HepG2 (cell line): ENCODE data around the gene RNASE8. TPM values are rescaled to one million over a fixed set of nuclear protein-coding genes. Genes with fewer than 3 reads are reported as not detected.

Source experiments
- ATAC-seq: fragments of 200-7000 bp; cut with Tn5 transposase; 3 replicates; pipeline ENCODE4 v1.9.1; 2020; ENCODE audit warnings: mild to moderate bottlenecking, moderate library complexity
- BruUV-seq: library from RNA; stranded (reverse); fragments of 400-500 nt; replicated peaks from 2 replicates; lab custom pipeline; 2021; lab: Mats Ljungman, UMichigan
- CTCF ChIA-PET: fragments of 300-600 bp; formaldehyde crosslinking; extraction: SDS; loops from one replicate; lab custom pipeline; 2021; ENCODE audit warnings: low total read pairs, inconsistent platforms, low intra/inter-chr PET ratio; lab: Yijun Ruan, JAX
- POLR2A ChIA-PET: fragments of 350-600 bp; sonication (Branson Sonifier 250); formaldehyde crosslinking; loops from one replicate; lab custom pipeline; 2020; ENCODE audit warnings: antibody characterized with exemption, inconsistent platforms; lab: Yijun Ruan, JAX
- DNase-seq: peaks from one replicate; pipeline ENCODE4 v3.0.0-alpha.2; 2015; ENCODE audit warnings: low spot score
- FAIRE-seq: peaks from 3 replicates; lab custom pipeline; 2011; peaks lifted over from hg19 to GRCh38; lab: Jason Lieb, UNC
- H2AFZ ChIP-seq: one replicate; pipeline ENCODE4 v1.6.1; 2011; ENCODE audit warnings: low read length, inconsistent platforms
- H3K27ac ChIP-seq: fragments of 300-600 bp; 3 replicates; pipeline ENCODE4 v1.8.0; 2011; ENCODE audit warnings: mixed run types, mild to moderate bottlenecking, mixed read lengths, low read length, inconsistent platforms; ENCODE audit not compliant: insufficient read depth; ENCODE audit errors: extremely low read length
- H3K27me3 ChIP-seq, 2 experiments: fragments of 200-600 bp in 1 of 2; 2 replicates in 1 of 2; 3 replicates in 1 of 2; pipeline versions ENCODE4 v1.6.0 to v1.8.0; 2011; ENCODE audit warnings: low read length in 2 of 2, mild to moderate bottlenecking in 2 of 2, moderate library complexity in 2 of 2, inconsistent platforms in 1 of 2; ENCODE audit not compliant: insufficient read depth in 2 of 2, control insufficient read depth in 1 of 2
- H3K36me3 ChIP-seq, 2 experiments: fragments of 200-600 bp in 1 of 2; replicated peaks in 1 of 2; 2 replicates in 1 of 2; 3 replicates in 1 of 2; pipeline versions ENCODE4 v1.5.1 to v1.8.0; 2011; ENCODE audit warnings: low read length in 2 of 2, inconsistent platforms in 1 of 2; ENCODE audit not compliant: insufficient read depth in 2 of 2, control insufficient read depth in 1 of 2
- H3K4me1 ChIP-seq: 2 replicates; pipeline ENCODE4 v1.5.1; 2012; ENCODE audit warnings: low read length, inconsistent platforms; ENCODE audit not compliant: insufficient read depth
- H3K4me2 ChIP-seq: 2 replicates; pipeline ENCODE4 v1.6.0; 2011; ENCODE audit warnings: low read depth, low read length, inconsistent platforms
- H3K4me3 ChIP-seq, 3 experiments: fragments of 200-600 bp in 1 of 3; sonication (generic), shearing (Covaris generic) in 1 of 3; replicated peaks in 1 of 3; 2 replicates each; pipeline ENCODE4 v1.5.1; 2011 to 2016; ENCODE audit warnings: low read length in 3 of 3, inconsistent platforms in 2 of 3, low read depth in 2 of 3, mild to moderate bottlenecking in 2 of 3, control low read depth in 1 of 3, mixed read lengths in 1 of 3; ENCODE audit not compliant: insufficient read depth in 1 of 3
- H3K79me2 ChIP-seq: one replicate; pipeline ENCODE4 v1.6.1; 2011; ENCODE audit warnings: low read length, inconsistent platforms; ENCODE audit not compliant: insufficient read depth
- H3K9ac ChIP-seq: 2 replicates; pipeline ENCODE4 v1.6.0; 2011; ENCODE audit warnings: mild to moderate bottlenecking, low read depth, low read length, inconsistent platforms; ENCODE audit not compliant: insufficient read depth
- H3K9me3 ChIP-seq: 2 replicates; pipeline ENCODE4 v1.5.1; 2012; ENCODE audit warnings: mild to moderate bottlenecking, low read length
- H4K20me1 ChIP-seq: 2 replicates; pipeline ENCODE4 v1.6.0; 2011; ENCODE audit warnings: inconsistent platforms, mild to moderate bottlenecking, low read length, moderate library complexity; ENCODE audit not compliant: insufficient read depth
- ARNT ChIP-seq: fragments of 450-650 bp; IDR thresholded peaks from 2 replicates; pipeline ENCODE4 v1.6.1; 2017
- HDAC1 ChIP-seq: sonication (generic); formaldehyde crosslinking; IDR thresholded peaks from 2 replicates; pipeline ENCODE4 v1.5.1; 2020; ENCODE audit warnings: mild to moderate bottlenecking, missing genetic modification reagents
- PHF20 ChIP-seq: sonication (generic); formaldehyde crosslinking; IDR thresholded peaks from 2 replicates; pipeline ENCODE4 v1.5.0; 2020; ENCODE audit warnings: mild to moderate bottlenecking, missing genetic modification reagents
- REPIN1 ChIP-seq: sonication (generic); formaldehyde crosslinking; IDR thresholded peaks from 2 replicates; pipeline ENCODE4 v1.8.0; 2022; ENCODE audit warnings: missing genetic modification reagents, low read depth, mild to moderate bottlenecking, borderline replicate concordance
- SATB2 ChIP-seq: sonication (generic); formaldehyde crosslinking; IDR thresholded peaks from 2 replicates; pipeline ENCODE4 v1.5.0; 2020; ENCODE audit warnings: missing genetic modification reagents
- STAT6 ChIP-seq: sonication (generic); formaldehyde crosslinking; IDR thresholded peaks from 2 replicates; pipeline ENCODE4 v1.4.0; 2020; ENCODE audit warnings: missing genetic modification reagents, mild to moderate bottlenecking, borderline replicate concordance
- TEAD3 ChIP-seq: optimal IDR thresholded peaks from 2 replicates; pipeline ENCODE3; 2016; ENCODE audit warnings: borderline replicate concordance
- TP53 ChIP-seq: sonication (generic); formaldehyde crosslinking; conservative IDR thresholded peaks from 2 replicates; pipeline ENCODE4 v1.4.0; 2020; ENCODE audit warnings: missing genetic modification reagents
- YEATS4 ChIP-seq: sonication (generic); formaldehyde crosslinking; IDR thresholded peaks from 2 replicates; pipeline ENCODE4 v1.4.0; 2020; ENCODE audit warnings: missing genetic modification reagents, borderline replicate concordance
- ZBTB7B ChIP-seq: sonication (generic); formaldehyde crosslinking; IDR thresholded peaks from 2 replicates; pipeline ENCODE4 v1.4.0; 2020; ENCODE audit warnings: missing genetic modification reagents
- ZFP36 ChIP-seq: fragments of 150-350 bp; IDR thresholded peaks from 2 replicates; pipeline ENCODE4 v1.6.1; 2018; ENCODE audit warnings: borderline replicate concordance, low read length, low read depth; ENCODE audit not compliant: partially characterized antibody
- ZKSCAN5 ChIP-seq: sonication (generic); formaldehyde crosslinking; IDR thresholded peaks from 2 replicates; pipeline ENCODE4 v1.5.1; 2020; ENCODE audit warnings: mild to moderate bottlenecking, missing genetic modification reagents
- ZNF660 ChIP-seq: sonication (generic); formaldehyde crosslinking; IDR thresholded peaks from 2 replicates; pipeline ENCODE4 v1.5.1; 2020; ENCODE audit warnings: mild to moderate bottlenecking, low read depth, missing genetic modification reagents, borderline replicate concordance
- WGBS: methylation state at CpG from one replicate; pipeline ENCODE4 v1.1.6; 2017; ENCODE audit warnings: low lambda C conversion rate; 5-methylcytosine and 5-hydroxymethylcytosine counted together
- in situ Hi-C: cut with HindIII; loops from 2 replicates; pipeline ENCODE4 v1.10.0; 2017; ENCODE audit warnings: low pct_unique_long_range_greater_than_20kb; ENCODE audit not compliant: extremely low pct_ligation_motif_present
- intact Hi-C: fragments of 100-400 bp; cut with micrococcal nuclease; formaldehyde crosslinking; loops from one replicate; pipeline ENCODE4 v1.10.0; 2022; ENCODE audit not compliant: unreplicated experiment
- polyA plus RNA-seq, 8 experiments: library from polyadenylated mRNA; depleted of rRNA in 3 of 8; stranded (reverse) in 7 of 8; unstranded in 1 of 8; fragments of >200 nt; fragmentation: Illumina TruSeq in 4 of 8; extraction: Trizol in 4 of 8; gene quantifications; 2 replicates each; pipeline versions ENCODE4 v1.2.1 to v1.2.3, GENCODE V29; 2011 to 2016; ENCODE audit warnings: low read depth in 4 of 8, missing spikeins in 1 of 8, mixed read lengths in 1 of 8; ENCODE audit not compliant: insufficient read depth in 1 of 8
- total RNA-seq, 5 experiments: library from RNA; depleted of rRNA; stranded (reverse); fragments of >200 nt; fragmentation: Illumina TruSeq; extraction: Trizol; gene quantifications; 2 replicates each; pipeline ENCODE4 v1.2.3, GENCODE V29; 2016; ENCODE audit warnings: low read depth in 1 of 5
- TF ChIP-seq, protein P1 (sequence below): IDR thresholded peaks from 2 replicates; pipeline ENCODE4 v1.6.1; 2016; ENCODE audit warnings: missing compliant biosample characterization, missing genetic modification reagents, borderline replicate concordance
- TF ChIP-seq, protein P2 (sequence below): sonication (generic); formaldehyde crosslinking; IDR thresholded peaks from 2 replicates; pipeline ENCODE4 v1.4.0; 2020; ENCODE audit warnings: missing genetic modification reagents

The RNASE8 gene
- total and polyA plus RNA-seq, 2 of the 13 experiments (the other 11 are each of a cell fraction or from before 2014, with no cell fraction given) = not detected

DNA sequence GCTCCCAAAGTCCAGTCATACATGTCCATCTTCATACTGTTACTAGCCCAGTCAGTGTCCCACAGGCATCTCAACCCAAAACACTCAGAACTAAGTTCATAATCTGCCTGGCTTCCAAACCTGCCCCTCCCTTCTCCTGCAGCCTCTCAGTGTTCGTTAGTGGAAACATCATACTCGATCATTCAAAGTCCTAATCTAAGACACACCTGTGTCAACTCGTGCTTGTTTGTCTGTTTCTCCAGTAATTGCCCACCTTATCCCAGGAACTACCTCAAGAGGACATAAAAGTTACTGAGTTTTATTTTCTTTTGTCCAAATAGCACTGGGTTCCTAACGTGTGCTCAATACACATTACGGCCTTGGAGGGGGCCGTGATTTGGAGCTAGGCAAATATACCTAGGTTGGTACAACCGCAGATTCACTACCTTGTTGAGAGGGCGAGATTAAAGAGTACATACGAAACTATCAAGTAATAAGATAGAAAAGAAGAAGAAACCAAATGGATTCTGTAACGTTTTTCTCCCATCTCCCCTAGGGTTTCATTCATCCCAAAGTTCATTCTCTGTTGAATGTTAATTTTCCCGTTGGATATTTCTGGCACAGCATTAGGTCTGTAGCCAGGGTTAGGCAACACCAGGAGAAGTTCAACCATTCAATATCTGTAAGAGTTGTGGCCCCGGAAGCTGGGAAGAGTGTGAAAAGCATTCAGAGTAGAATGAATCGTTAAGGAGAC, 3.2 kb downstream of the RNASE8 start:
- ChIA-PET CTCF (interaction anchor here (1.7 to 1.9 kb wide), 2 partner anchors 46 kb away, joined by 4 to 5 read pairs; no protein-coding TSS in a partner anchor), POLR2A (interaction anchor here (1.2 to 2.8 kb wide), 10 partner anchors 9 to 46 kb away, joined by 4 to 59 read pairs (median 8); partner anchors contain the start of genes ARHGEF40, NDRG2 and ZNF219)
- H4K20me1 ChIP-seq = no peaks in the 10 kb centered on the region
- ATAC-seq = peak; percentile 59
- FAIRE-seq = no peak
- peak overlapping the region; percentile 71 for H3K27ac ChIP-seq
- in situ Hi-C loops (no loop called here), intact Hi-C loops (no loop called here)
- no peaks in the 10 kb centered on the region for H3K27me3 ChIP-seq
- H3K4me2 ChIP-seq = peak overlapping the region; percentile 59
- peaks cover 87% of the 10 kb centered on the region for H3K4me1 ChIP-seq
- no peak overlapping the region for H3K9ac ChIP-seq
- H3K4me3 ChIP-seq = peak overlapping the region; percentile 5 to 17 (median 11); a peak in 2 of 6 replicates
- DNase-seq = no peak
- peak overlapping the region; percentile 16 for H2AFZ ChIP-seq
- no TSS peak for BruUV-seq
- no peaks in the 10 kb centered on the region for H3K79me2 ChIP-seq
- H3K36me3 ChIP-seq = no peaks in the 10 kb centered on the region
- no peaks in the 10 kb centered on the region for H3K9me3 ChIP-seq
- 15% methylated on average over 13 of the region's 13 CpGs for WGBS
- TF ChIP-seq TEAD3 (CRISPR knock-in tag) (no peak), HDAC1 (no peak), YEATS4 (CRISPR knock-in tag) (no peak), ZFP36 (no peak), ZBTB7B (CRISPR knock-in tag) (0 out of 2 replicates have a peak, but pooled peaks have one; percentile 15), TP53 (CRISPR knock-in tag) (no peak), STAT6 (CRISPR knock-in tag) (no peak), PHF20 (CRISPR knock-in tag) (no peak), SATB2 (CRISPR knock-in tag) (no peak), REPIN1 (CRISPR knock-in tag) (no peak), ARNT (no peak), ZKSCAN5 (CRISPR knock-in tag) (no peak), ZNF660 (no peak)
- TF ChIP-seq, protein P1, sequence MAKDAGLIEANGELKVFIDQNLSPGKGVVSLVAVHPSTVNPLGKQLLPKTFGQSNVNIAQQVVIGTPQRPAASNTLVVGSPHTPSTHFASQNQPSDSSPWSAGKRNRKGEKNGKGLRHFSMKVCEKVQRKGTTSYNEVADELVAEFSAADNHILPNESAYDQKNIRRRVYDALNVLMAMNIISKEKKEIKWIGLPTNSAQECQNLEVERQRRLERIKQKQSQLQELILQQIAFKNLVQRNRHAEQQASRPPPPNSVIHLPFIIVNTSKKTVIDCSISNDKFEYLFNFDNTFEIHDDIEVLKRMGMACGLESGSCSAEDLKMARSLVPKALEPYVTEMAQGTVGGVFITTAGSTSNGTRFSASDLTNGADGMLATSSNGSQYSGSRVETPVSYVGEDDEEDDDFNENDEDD (CRISPR knock-in tag) = no peak
- TF ChIP-seq, protein P2, sequence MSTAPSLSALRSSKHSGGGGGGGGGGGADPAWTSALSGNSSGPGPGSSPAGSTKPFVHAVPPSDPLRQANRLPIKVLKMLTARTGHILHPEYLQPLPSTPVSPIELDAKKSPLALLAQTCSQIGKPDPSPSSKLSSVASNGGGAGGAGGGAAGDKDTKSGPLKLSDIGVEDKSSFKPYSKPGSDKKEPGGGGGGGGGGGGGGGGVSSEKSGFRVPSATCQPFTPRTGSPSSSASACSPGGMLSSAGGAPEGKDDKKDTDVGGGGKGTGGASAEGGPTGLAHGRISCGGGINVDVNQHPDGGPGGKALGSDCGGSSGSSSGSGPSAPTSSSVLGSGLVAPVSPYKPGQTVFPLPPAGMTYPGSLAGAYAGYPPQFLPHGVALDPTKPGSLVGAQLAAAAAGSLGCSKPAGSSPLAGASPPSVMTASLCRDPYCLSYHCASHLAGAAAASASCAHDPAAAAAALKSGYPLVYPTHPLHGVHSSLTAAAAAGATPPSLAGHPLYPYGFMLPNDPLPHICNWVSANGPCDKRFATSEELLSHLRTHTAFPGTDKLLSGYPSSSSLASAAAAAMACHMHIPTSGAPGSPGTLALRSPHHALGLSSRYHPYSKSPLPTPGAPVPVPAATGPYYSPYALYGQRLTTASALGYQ (CRISPR knock-in tag) = no peak
